Testis (tissue), 2 donors: ENCODE results near the gene PIP5K1B.

Source experiments
- POLR2A ChIP-seq: fragments of 450-650 bp; IDR thresholded peaks from one replicate; pipeline ENCODE4 v1.6.1; 2017; ENCODE audit warnings: antibody characterized with exemption, mild to moderate bottlenecking, moderate library complexity
- TF ChIP-seq, protein P1 (sequence below), 3 experiments: fragments of 450-650 bp in 2 of 3; fragments of 200-600 bp in 1 of 3; sonication (generic) in 1 of 3; IDR thresholded peaks; one replicate each; pipeline ENCODE4 v1.5.1; 2016 to 2019; ENCODE audit warnings: antibody characterized with exemption in 3 of 3, mild to moderate bottlenecking in 2 of 3, moderate library complexity in 1 of 3

DNA sequence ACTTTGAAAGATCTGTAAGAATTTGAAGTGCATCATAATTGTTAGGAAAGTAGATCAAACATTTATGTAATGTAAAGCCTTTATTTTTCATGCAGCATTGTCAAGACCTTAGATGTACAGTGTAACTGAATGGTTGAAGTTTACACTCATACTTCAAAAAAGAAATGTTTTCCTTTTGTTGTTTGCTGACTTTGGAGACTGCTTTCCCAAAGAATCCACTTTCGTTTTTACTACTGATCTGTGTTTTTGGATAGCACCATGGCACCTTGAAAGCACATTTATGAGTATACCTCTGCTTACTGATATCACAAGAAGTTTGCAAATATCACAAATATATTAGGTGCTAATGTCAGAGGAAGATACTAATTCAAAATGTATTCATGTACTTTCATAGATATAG, 50.0 kb downstream of the PIP5K1B start:
- TF ChIP-seq, protein P1, sequence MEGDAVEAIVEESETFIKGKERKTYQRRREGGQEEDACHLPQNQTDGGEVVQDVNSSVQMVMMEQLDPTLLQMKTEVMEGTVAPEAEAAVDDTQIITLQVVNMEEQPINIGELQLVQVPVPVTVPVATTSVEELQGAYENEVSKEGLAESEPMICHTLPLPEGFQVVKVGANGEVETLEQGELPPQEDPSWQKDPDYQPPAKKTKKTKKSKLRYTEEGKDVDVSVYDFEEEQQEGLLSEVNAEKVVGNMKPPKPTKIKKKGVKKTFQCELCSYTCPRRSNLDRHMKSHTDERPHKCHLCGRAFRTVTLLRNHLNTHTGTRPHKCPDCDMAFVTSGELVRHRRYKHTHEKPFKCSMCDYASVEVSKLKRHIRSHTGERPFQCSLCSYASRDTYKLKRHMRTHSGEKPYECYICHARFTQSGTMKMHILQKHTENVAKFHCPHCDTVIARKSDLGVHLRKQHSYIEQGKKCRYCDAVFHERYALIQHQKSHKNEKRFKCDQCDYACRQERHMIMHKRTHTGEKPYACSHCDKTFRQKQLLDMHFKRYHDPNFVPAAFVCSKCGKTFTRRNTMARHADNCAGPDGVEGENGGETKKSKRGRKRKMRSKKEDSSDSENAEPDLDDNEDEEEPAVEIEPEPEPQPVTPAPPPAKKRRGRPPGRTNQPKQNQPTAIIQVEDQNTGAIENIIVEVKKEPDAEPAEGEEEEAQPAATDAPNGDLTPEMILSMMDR (IDR thresholded peaks at IDR 0.05) = no peak
- TF ChIP-seq POLR2A = no peak
